Gastroesophageal sphincter (tissue), 3 donors: Measurements from ENCODE around the gene AEBP1.

Experiments used
- POLR2A ChIP-seq, 2 donors: fragments of 450-650 bp; IDR thresholded peaks; one replicate each; pipeline ENCODE4 v1.6.1; 2017; ENCODE audit warnings: antibody characterized with exemption in 2 of 2, mild to moderate bottlenecking in 2 of 2, moderate library complexity in 1 of 2
- TF ChIP-seq, protein P1 (sequence below), 4 experiments: fragments of 200-600 bp in 2 of 4; fragments of 450-650 bp in 2 of 4; sonication (generic) in 1 of 4; IDR thresholded peaks; one replicate each; pipeline ENCODE4 v1.5.1; 2017 to 2019; ENCODE audit warnings: antibody characterized with exemption in 4 of 4, mild to moderate bottlenecking in 2 of 4, moderate library complexity in 2 of 4

GRCh38 chr7:44103923-44104859 is at the start of gene AEBP1:
- TF ChIP-seq, protein P1, sequence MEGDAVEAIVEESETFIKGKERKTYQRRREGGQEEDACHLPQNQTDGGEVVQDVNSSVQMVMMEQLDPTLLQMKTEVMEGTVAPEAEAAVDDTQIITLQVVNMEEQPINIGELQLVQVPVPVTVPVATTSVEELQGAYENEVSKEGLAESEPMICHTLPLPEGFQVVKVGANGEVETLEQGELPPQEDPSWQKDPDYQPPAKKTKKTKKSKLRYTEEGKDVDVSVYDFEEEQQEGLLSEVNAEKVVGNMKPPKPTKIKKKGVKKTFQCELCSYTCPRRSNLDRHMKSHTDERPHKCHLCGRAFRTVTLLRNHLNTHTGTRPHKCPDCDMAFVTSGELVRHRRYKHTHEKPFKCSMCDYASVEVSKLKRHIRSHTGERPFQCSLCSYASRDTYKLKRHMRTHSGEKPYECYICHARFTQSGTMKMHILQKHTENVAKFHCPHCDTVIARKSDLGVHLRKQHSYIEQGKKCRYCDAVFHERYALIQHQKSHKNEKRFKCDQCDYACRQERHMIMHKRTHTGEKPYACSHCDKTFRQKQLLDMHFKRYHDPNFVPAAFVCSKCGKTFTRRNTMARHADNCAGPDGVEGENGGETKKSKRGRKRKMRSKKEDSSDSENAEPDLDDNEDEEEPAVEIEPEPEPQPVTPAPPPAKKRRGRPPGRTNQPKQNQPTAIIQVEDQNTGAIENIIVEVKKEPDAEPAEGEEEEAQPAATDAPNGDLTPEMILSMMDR (IDR thresholded peaks at IDR 0.05): no peak
- peak in 1 of 2 donors; percentile 29 for TF ChIP-seq POLR2A (IDR thresholded peaks at IDR 0.05)
